HCT116 (cell line): Measurements from ENCODE around the gene POMT1. TPM values are rescaled to one million over a fixed set of nuclear protein-coding genes. Genes with fewer than 3 reads are reported as not detected.

Source experiments
- CEBPB ChIP-seq: IDR thresholded peaks from 2 replicates; pipeline ENCODE4 v1.6.1; 2012; ENCODE audit warnings: low read depth
- EGR1 ChIP-seq: IDR thresholded peaks from 2 replicates; pipeline ENCODE4 v1.6.1; 2012; ENCODE audit warnings: low read depth
- EZH2phosphoT487 ChIP-seq: fragments of 200-600 bp; IDR thresholded peaks from 2 replicates; pipeline ENCODE4 v1.6.1; 2018; ENCODE audit warnings: antibody characterized with exemption, borderline replicate concordance
- REST ChIP-seq: IDR thresholded peaks from 2 replicates; pipeline ENCODE4 v1.6.1; 2012; ENCODE audit warnings: low read depth
- SIN3A ChIP-seq: IDR thresholded peaks from 2 replicates; pipeline ENCODE4 v1.6.1; 2012; ENCODE audit warnings: low read depth
- SP1 ChIP-seq: IDR thresholded peaks from 2 replicates; pipeline ENCODE4 v1.6.1; 2012; ENCODE audit warnings: low read depth
- TCF7L2 ChIP-seq: IDR thresholded peaks from 2 replicates; pipeline ENCODE4 v1.7.0; 2011; ENCODE audit warnings: borderline replicate concordance, inconsistent platforms; ENCODE audit not compliant: insufficient read depth, insufficient read length; ENCODE audit errors: extremely low read depth
- YY1 ChIP-seq: IDR thresholded peaks from 2 replicates; pipeline ENCODE4 v1.6.1; 2011; ENCODE audit warnings: low read length, low read depth, moderate library complexity, mild to moderate bottlenecking; ENCODE audit not compliant: insufficient replicate concordance; ENCODE audit errors: extremely low read depth
- ZFX ChIP-seq: fragments of 450-650 bp; IDR thresholded peaks from 2 replicates; pipeline ENCODE4 v1.6.1; 2017
- ZNF274 ChIP-seq: fragments of 200-500 bp; sonication (Bioruptor generic); IDR thresholded peaks from 2 replicates; pipeline ENCODE4 v1.6.1; 2014; ENCODE audit warnings: mild to moderate bottlenecking, low read depth, low read length, inconsistent platforms
- total RNA-seq: library from RNA; stranded (reverse); gene quantifications from one replicate; pipeline ENCODE4 v1.2.1, GENCODE V29; 2021; ENCODE audit not compliant: unreplicated experiment

The POMT1 gene
- total RNA-seq, 1 experiment from 2014 or later, result 21.4 TPM

GRCh38 chr9:131567910-131568309, 65.2 kb downstream of the POMT1 start (continued):
- no peak for TF ChIP-seq REST
- no peak for TF ChIP-seq ZNF274
- TF ChIP-seq CEBPB, result no peak
- no peak for TF ChIP-seq EGR1
- no peak for TF ChIP-seq YY1
- no peak for TF ChIP-seq TCF7L2
- TF ChIP-seq SIN3A, result no peak
- TF ChIP-seq ZFX, result no peak
- no peak for TF ChIP-seq SP1
- TF ChIP-seq EZH2phosphoT487, result no peak

Other genes starting within 250 kb of the POMT1 start
- 3.4 TPM for gene FAM78A, start 226.4 kb upstream of the POMT1 start, total RNA-seq
- gene PLPP7, start 213.2 kb upstream of the POMT1 start, total RNA-seq, result 0.37 TPM
- gene PRRC2B, start 108.8 kb upstream of the POMT1 start, total RNA-seq, result 170 TPM
- 17.5 TPM for gene UCK1, start 28.3 kb downstream of the POMT1 start, total RNA-seq
- not detected for gene PRRT1B, start 42.6 kb downstream of the POMT1 start, total RNA-seq
- gene RAPGEF1, start 237.2 kb downstream of the POMT1 start, total RNA-seq, result 43.0 TPM